GM19193 (cell line): Measurements from ENCODE around the gene PIP4K2B.

Experiments used
- POLR2A ChIP-seq: IDR thresholded peaks from 4 replicates; pipeline ENCODE4 v1.6.1; 2011; ENCODE audit not compliant: insufficient read depth, insufficient read length; ENCODE audit errors: extremely low read depth

The PIP4K2B gene

GRCh38 chr17:38791162-38791561 lies 8.2 kb downstream of the PIP4K2B start:
- TF ChIP-seq POLR2A: no peak

- TF ChIP-seq POLR2A: no peak
These were observed 10.2 kb downstream of the PIP4K2B start for GRCh38 chr17:38789185-38789584.

GRCh38 chr17:38786372-38786771 lies 13.0 kb downstream of the PIP4K2B start:
- no peak for TF ChIP-seq POLR2A

- no peak for TF ChIP-seq POLR2A
These were observed 16.1 kb downstream of the PIP4K2B start for GRCh38 chr17:38783227-38783626.

- TF ChIP-seq POLR2A: no peak
These were observed 19.2 kb downstream of the PIP4K2B start for GRCh38 chr17:38779965-38780752.

GRCh38 chr17:38777641-38778250 lies 21.6 kb downstream of the PIP4K2B start:
- TF ChIP-seq POLR2A: no peak

- TF ChIP-seq POLR2A: no peak
These were observed 26.1 kb downstream of the PIP4K2B start for GRCh38 chr17:38773258-38773657.

- TF ChIP-seq POLR2A: no peak
These were observed 30.9 kb downstream of the PIP4K2B start for GRCh38 chr17:38768417-38768816.

GRCh38 chr17:38766341-38766740 lies 33.0 kb downstream of the PIP4K2B start:
- no peak for TF ChIP-seq POLR2A

- no peak for TF ChIP-seq POLR2A
These were observed 37.1 kb downstream of the PIP4K2B start for GRCh38 chr17:38762231-38762630.

- TF ChIP-seq POLR2A: no peak
These were observed 37.7 kb downstream of the PIP4K2B start for GRCh38 chr17:38761612-38762011.

- no peak for TF ChIP-seq POLR2A
These were observed 46.3 kb downstream of the PIP4K2B start for GRCh38 chr17:38753071-38753506.

GRCh38 chr17:38752308-38753070 lies 46.9 kb downstream of the PIP4K2B start, which contains the start of gene PSMB3:
Gene PSMB3, plus strand, starts transcription at chr17:38752741. Its CDS starts 86 bp downstream, at chr17:38752827.
- TF ChIP-seq POLR2A: peak; percentile 75

GRCh38 chr17:38751808-38752307 lies 47.5 kb downstream of the PIP4K2B start:
- peak; percentile 11 for TF ChIP-seq POLR2A

GRCh38 chr17:38751144-38751807 lies 48.1 kb downstream of the PIP4K2B start:
- no peak for TF ChIP-seq POLR2A
